Suprapubic skin (tissue), 4 donors: ENCODE data around the gene GDAP1L1.

Source experiments
- EP300 ChIP-seq: sonication (generic); formaldehyde crosslinking; IDR thresholded peaks from one replicate; pipeline ENCODE4 v1.6.1; 2017; ENCODE audit warnings: antibody characterized with exemption
- POLR2A ChIP-seq, 2 donors: fragments of 450-650 bp; IDR thresholded peaks; one replicate each; pipeline ENCODE4 v1.6.1; 2017; ENCODE audit warnings: antibody characterized with exemption in 2 of 2, mild to moderate bottlenecking in 2 of 2, moderate library complexity in 2 of 2
- POLR2AphosphoS5 ChIP-seq, 3 donors: sonication (generic); formaldehyde crosslinking; IDR thresholded peaks; one replicate each; pipeline ENCODE4 v1.6.1; 2017; ENCODE audit warnings: antibody characterized with exemption in 3 of 3
- TF ChIP-seq, protein P1 (sequence below), 2 donors: fragments of 200-600 bp in 1 of 2; fragments of 450-650 bp in 1 of 2; sonication (generic) in 1 of 2; IDR thresholded peaks; one replicate each; pipeline ENCODE4 v1.5.1; 2016 to 2019; ENCODE audit warnings: antibody characterized with exemption in 2 of 2, mild to moderate bottlenecking in 1 of 2, moderate library complexity in 1 of 2

DNA sequence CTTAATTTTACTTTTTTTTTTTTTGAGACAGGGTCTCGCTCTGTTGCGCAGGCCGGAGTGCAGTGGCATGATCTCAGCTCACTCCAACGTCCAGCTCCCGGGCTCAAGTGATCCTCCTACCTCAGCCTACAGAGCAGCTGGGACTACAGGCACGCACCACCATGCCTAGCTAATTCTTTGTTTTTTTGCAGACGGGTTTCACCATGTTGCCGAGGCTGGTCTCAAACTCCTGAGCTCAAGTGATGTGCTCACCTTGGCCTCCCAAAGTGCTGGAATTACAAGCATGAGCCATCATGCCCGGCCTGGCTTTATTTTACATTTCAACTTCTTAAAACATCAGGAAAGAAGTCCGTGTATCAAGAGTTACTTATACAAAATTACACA lies 42.3 kb upstream of the GDAP1L1 start:
- TF ChIP-seq POLR2AphosphoS5 (IDR thresholded peaks at IDR 0.05), result no peak
- TF ChIP-seq, protein P1, sequence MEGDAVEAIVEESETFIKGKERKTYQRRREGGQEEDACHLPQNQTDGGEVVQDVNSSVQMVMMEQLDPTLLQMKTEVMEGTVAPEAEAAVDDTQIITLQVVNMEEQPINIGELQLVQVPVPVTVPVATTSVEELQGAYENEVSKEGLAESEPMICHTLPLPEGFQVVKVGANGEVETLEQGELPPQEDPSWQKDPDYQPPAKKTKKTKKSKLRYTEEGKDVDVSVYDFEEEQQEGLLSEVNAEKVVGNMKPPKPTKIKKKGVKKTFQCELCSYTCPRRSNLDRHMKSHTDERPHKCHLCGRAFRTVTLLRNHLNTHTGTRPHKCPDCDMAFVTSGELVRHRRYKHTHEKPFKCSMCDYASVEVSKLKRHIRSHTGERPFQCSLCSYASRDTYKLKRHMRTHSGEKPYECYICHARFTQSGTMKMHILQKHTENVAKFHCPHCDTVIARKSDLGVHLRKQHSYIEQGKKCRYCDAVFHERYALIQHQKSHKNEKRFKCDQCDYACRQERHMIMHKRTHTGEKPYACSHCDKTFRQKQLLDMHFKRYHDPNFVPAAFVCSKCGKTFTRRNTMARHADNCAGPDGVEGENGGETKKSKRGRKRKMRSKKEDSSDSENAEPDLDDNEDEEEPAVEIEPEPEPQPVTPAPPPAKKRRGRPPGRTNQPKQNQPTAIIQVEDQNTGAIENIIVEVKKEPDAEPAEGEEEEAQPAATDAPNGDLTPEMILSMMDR (IDR thresholded peaks at IDR 0.05), result no peak
- TF ChIP-seq POLR2A (IDR thresholded peaks at IDR 0.05), result no peak
- TF ChIP-seq EP300, result no peak
